ENCODE measurements around the gene FBN1. TPM values are rescaled to one million over a fixed set of nuclear protein-coding genes. Genes with fewer than 3 reads are reported as not detected.

Gene FBN1
- total and polyA plus RNA-seq, 12 donors, result 5.6 to 84.6 (median 54.5) TPM

DNA sequence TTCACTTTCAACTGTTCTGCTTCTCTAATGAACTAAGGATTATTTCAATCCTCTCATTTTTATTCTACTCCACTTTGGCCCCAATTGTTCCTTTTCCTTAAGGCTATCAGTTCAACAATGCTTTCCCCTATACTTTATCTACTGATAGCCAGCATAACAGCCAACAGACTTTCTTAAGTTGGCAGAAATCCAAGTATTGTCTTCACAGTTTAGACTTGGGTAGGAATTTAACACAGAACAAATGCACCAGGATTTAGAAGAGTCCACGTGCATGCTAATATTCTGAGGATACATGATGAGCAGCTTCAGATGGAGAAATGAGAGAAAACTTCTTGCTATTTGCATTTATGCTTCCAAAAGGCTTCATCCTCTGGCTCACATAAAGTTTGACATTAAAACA lies 54.8 kb downstream of the FBN1 start:
- WGBS, 4 donors, result 47 to 61% (median 55%) methylated on average over 1 of the region's 1 CpG
- Histone ChIP-seq H3K36me3 (replicated peaks in 1 of 2) (no peaks in the 10 kb centered on the region), H3K4me1 (replicated peaks in 1 of 2) (peaks cover 4 to 11% of the 10 kb centered on the region in 2 donors), H3K27ac (no peak overlapping the region), H3K9me3 (replicated peaks in 1 of 3) (no peaks in the 10 kb centered on the region), H3K4me3 (no peak overlapping the region), H3K27me3 (no peaks in the 10 kb centered on the region)
- TF ChIP-seq, protein P1, sequence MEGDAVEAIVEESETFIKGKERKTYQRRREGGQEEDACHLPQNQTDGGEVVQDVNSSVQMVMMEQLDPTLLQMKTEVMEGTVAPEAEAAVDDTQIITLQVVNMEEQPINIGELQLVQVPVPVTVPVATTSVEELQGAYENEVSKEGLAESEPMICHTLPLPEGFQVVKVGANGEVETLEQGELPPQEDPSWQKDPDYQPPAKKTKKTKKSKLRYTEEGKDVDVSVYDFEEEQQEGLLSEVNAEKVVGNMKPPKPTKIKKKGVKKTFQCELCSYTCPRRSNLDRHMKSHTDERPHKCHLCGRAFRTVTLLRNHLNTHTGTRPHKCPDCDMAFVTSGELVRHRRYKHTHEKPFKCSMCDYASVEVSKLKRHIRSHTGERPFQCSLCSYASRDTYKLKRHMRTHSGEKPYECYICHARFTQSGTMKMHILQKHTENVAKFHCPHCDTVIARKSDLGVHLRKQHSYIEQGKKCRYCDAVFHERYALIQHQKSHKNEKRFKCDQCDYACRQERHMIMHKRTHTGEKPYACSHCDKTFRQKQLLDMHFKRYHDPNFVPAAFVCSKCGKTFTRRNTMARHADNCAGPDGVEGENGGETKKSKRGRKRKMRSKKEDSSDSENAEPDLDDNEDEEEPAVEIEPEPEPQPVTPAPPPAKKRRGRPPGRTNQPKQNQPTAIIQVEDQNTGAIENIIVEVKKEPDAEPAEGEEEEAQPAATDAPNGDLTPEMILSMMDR (IDR thresholded peaks at IDR 0.05), result no peak
- TF ChIP-seq POLR2A (IDR thresholded peaks at IDR 0.05), result no peak
- DNase-seq, result no peak
- intact Hi-C loops (cut with DNase I), result no loop called here

GRCh38 chr15:48584812-48585563 lies 60.5 kb downstream of the FBN1 start:
- no peak for TF ChIP-seq POLR2A (IDR thresholded peaks at IDR 0.05)
- TF ChIP-seq, protein P1 (IDR thresholded peaks at IDR 0.05), result no peak
- H3K4me1 ChIP-seq (replicated peaks in 1 of 2), result peaks cover 2 to 4% of the 10 kb centered on the region in 2 donors
- H3K36me3 ChIP-seq (replicated peaks in 1 of 2), result no peaks in the 10 kb centered on the region
- intact Hi-C loops (cut with DNase I), result no loop called here
- H3K27ac ChIP-seq, result no peak overlapping the region
- H3K9me3 ChIP-seq (replicated peaks in 1 of 3), result no peaks in the 10 kb centered on the region
- no peak for DNase-seq
- no peaks in the 10 kb centered on the region for H3K27me3 ChIP-seq
- 80 to 88% (median 85%) methylated on average over 6 of the region's 6 CpGs for whole genome bisulfite sequencing, 4 donors
- no peak overlapping the region for H3K4me3 ChIP-seq

GRCh38 chr15:48584090-48584811 lies 61.3 kb downstream of the FBN1 start:
- no peaks in the 10 kb centered on the region for H3K9me3 ChIP-seq (replicated peaks in 1 of 3)
- no peak overlapping the region for H3K4me3 ChIP-seq
- H3K27ac ChIP-seq, result no peak overlapping the region
- no peak for TF ChIP-seq POLR2A (IDR thresholded peaks at IDR 0.05)
- TF ChIP-seq, protein P1 (IDR thresholded peaks at IDR 0.05), result no peak
- no peaks in the 10 kb centered on the region for H3K27me3 ChIP-seq
- 78 to 85% (median 80%) methylated on average over 5 of the region's 5 CpGs for WGBS, 4 donors
- intact Hi-C loops (cut with DNase I), result no loop called here
- peaks cover 4 to 8% of the 10 kb centered on the region in 2 donors for H3K4me1 ChIP-seq (replicated peaks in 1 of 2)
- no peaks in the 10 kb centered on the region for H3K36me3 ChIP-seq (replicated peaks in 1 of 2)
- no peak for DNase-seq

DNA sequence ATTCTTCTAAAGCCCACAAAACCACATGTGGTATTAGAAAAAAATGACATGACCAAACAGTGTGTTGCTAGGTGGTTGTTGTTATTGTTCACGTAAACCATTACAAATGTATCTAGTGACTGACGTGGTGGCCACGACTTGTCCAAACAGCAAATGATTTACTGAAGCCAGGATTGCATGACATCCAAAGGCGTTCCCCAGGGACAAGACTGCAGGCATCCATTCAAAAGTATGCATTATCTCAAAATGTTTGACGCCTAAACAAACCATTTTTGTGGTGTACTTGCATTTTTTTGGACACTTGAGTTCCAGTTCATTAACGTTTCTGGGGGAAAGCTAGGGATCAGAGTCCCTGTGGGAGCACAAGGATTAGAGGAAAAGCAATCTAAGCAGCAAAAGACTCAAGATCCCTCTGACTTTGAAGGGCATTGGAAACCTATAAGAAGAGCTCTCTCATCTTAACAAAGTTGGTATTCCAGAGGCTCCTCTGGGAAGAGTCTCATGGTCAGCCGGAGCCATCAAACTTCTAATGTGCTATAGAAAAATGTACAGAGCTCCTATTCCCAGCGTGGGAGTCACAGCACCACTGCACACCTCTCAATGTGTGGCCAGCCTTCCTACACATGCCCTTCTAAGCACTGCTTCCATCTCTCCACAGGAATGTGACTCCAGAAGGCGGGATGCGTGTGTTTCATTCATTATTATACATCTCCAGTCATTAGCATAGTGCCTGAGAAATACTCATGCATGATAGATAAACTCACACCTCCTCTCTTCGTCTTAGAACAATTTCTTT lies 62.9 kb downstream of the FBN1 start:
- peaks cover 4 to 8% of the 10 kb centered on the region in 2 donors for H3K4me1 ChIP-seq (replicated peaks in 1 of 2)
- H3K9me3 ChIP-seq (replicated peaks in 1 of 3), result no peaks in the 10 kb centered on the region
- intact Hi-C loops (cut with DNase I), result no loop called here
- DNase-seq, result no peak
- no peak for TF ChIP-seq POLR2A (IDR thresholded peaks at IDR 0.05)
- TF ChIP-seq, protein P1 (IDR thresholded peaks at IDR 0.05), result no peak
- no peak overlapping the region for H3K4me3 ChIP-seq
- H3K27ac ChIP-seq, result no peak overlapping the region
- H3K36me3 ChIP-seq (replicated peaks in 1 of 2), result no peaks in the 10 kb centered on the region
- WGBS, 4 donors, result 76 to 84% (median 80%) methylated on average over 10 to 11 of the region's 11 CpGs
- H3K27me3 ChIP-seq, result no peaks in the 10 kb centered on the region

All from adrenal gland (tissue), 12 donors.